ENCODE data around the gene UBE2G1.

DNA sequence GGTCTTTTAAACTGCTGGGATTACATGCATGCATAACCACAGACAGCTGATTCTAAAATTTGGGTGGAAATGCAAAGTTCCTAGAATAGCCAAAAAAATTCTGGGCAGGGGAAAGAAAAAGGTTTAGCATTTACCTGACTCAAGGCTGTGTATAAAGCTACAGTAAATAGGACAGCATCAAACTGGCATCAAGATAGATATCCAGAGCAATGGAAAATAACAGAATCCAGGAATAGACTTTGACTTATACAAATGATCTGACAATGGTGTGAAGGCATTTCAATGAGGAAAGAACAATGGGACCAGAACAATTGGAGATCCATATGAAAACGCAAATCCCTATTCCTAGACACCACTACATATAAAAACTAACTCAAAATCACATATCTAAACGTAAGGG lies 115.6 kb downstream of the UBE2G1 start:
- TF ChIP-seq, protein P1, sequence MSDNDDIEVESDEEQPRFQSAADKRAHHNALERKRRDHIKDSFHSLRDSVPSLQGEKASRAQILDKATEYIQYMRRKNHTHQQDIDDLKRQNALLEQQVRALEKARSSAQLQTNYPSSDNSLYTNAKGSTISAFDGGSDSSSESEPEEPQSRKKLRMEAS (IDR thresholded peaks at IDR 0.05), result no peak
- no peak for TF ChIP-seq JUN (IDR thresholded peaks at IDR 0.05)
- TF ChIP-seq, protein P2, sequence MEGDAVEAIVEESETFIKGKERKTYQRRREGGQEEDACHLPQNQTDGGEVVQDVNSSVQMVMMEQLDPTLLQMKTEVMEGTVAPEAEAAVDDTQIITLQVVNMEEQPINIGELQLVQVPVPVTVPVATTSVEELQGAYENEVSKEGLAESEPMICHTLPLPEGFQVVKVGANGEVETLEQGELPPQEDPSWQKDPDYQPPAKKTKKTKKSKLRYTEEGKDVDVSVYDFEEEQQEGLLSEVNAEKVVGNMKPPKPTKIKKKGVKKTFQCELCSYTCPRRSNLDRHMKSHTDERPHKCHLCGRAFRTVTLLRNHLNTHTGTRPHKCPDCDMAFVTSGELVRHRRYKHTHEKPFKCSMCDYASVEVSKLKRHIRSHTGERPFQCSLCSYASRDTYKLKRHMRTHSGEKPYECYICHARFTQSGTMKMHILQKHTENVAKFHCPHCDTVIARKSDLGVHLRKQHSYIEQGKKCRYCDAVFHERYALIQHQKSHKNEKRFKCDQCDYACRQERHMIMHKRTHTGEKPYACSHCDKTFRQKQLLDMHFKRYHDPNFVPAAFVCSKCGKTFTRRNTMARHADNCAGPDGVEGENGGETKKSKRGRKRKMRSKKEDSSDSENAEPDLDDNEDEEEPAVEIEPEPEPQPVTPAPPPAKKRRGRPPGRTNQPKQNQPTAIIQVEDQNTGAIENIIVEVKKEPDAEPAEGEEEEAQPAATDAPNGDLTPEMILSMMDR (IDR thresholded peaks at IDR 0.05), result no peak
- TF ChIP-seq JUNB (IDR thresholded peaks at IDR 0.05), result no peak
- no peak for TF ChIP-seq ESRRA (IDR thresholded peaks at IDR 0.05; ENCODE audit: borderline replicate concordance, low read length)
